ENCODE measurements around the gene DDX18. TPM values are rescaled to one million over a fixed set of nuclear protein-coding genes. Genes with fewer than 3 reads are reported as not detected.

The DDX18 gene
- total RNA-seq, 2 donors from 2014 or later: 46.4 to 67.9 TPM

DNA sequence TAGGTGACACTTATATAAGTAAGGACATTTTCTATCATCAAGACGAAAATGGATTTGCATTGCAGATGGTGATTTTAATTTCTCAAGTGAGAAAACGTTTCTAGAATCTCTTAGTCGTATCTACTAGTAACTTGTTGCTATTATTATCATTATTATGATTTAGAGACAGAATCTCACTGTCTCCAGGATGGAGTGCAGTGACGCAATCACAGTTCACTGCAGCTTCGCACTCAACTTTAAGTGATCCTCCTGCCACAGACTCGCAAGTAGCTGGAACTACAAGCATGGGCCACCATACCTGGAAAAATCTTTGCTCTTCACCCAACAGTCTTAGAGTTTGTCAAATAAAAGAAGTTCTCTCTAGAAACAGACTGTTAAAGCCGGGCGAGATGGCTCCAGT is 37.6 kb upstream of the DDX18 start:
- DNase-seq (ENCODE audit: low spot score) (no peak), ATAC-seq (ENCODE audit: insufficient number of reproducible peaks, low FRiP score, low read depth) (no peak)
- no peaks in the 10 kb centered on the region for H3K36me3 ChIP-seq
- no peak overlapping the region for H3K4me3 ChIP-seq
- no peak overlapping the region for H3K27ac ChIP-seq
- H3K27me3 ChIP-seq (replicated peaks; ENCODE audit: insufficient read depth): no peaks in the 10 kb centered on the region
- TF ChIP-seq, protein P1, sequence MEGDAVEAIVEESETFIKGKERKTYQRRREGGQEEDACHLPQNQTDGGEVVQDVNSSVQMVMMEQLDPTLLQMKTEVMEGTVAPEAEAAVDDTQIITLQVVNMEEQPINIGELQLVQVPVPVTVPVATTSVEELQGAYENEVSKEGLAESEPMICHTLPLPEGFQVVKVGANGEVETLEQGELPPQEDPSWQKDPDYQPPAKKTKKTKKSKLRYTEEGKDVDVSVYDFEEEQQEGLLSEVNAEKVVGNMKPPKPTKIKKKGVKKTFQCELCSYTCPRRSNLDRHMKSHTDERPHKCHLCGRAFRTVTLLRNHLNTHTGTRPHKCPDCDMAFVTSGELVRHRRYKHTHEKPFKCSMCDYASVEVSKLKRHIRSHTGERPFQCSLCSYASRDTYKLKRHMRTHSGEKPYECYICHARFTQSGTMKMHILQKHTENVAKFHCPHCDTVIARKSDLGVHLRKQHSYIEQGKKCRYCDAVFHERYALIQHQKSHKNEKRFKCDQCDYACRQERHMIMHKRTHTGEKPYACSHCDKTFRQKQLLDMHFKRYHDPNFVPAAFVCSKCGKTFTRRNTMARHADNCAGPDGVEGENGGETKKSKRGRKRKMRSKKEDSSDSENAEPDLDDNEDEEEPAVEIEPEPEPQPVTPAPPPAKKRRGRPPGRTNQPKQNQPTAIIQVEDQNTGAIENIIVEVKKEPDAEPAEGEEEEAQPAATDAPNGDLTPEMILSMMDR (IDR thresholded peaks at IDR 0.05): no peak
- no peaks in the 10 kb centered on the region for H3K9me3 ChIP-seq
- H3K4me1 ChIP-seq (ENCODE audit: control insufficient read depth in 1 of 2, low read depth in 2 of 2): no peaks in the 10 kb centered on the region

DNA sequence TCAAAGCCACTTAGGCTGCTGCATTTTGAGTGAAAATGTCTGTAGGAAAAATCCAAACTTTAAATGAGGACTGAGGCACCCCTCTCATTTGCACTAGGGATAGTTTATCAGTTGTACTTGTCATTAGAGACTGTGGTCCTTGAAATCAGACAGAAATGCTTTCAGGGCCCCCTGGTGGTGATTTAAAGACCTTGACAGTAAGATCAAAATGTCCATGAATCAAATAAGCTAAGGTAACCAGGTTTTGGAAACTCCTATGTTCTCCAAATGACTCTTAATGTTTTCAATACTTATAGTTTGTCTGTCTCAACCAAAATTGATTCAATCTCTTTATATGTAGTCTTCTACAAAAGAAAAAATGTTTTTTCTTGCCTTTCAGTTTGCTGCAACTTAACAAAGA is 28.8 kb upstream of the DDX18 start:
- H3K36me3 ChIP-seq: no peaks in the 10 kb centered on the region
- TF ChIP-seq, protein P1 (IDR thresholded peaks at IDR 0.05): peak; percentile 40
- H3K4me1 ChIP-seq (ENCODE audit: control insufficient read depth in 1 of 2, low read depth in 2 of 2): no peaks in the 10 kb centered on the region
- DNase-seq (ENCODE audit: low spot score): no peak
- H3K27me3 ChIP-seq (replicated peaks; ENCODE audit: insufficient read depth): no peaks in the 10 kb centered on the region
- H3K9me3 ChIP-seq: no peaks in the 10 kb centered on the region
- H3K27ac ChIP-seq: no peak overlapping the region
- ATAC-seq (ENCODE audit: insufficient number of reproducible peaks, low FRiP score, low read depth): no peak
- no peak overlapping the region for H3K4me3 ChIP-seq

DNA sequence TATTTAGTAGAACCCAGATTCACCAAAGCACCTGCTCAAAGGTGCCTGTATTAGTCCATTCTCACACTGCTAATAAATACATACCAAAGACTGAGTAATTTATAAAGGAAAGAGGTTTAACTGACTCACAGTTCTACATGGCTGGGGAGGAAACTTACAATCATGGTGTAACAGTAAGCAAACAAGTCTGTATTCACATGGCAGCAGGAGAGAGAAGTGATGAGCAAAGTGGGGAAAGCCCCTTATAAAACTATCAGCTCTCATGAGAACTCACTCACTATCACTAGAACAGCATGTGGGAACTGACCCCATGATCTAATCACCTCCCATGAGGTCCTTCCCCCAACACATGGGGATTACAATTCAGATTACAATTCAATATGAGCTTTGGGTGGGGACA is 28.0 kb upstream of the DDX18 start:
- no peak overlapping the region for H3K4me3 ChIP-seq
- no peak overlapping the region for H3K27ac ChIP-seq
- no peaks in the 10 kb centered on the region for H3K27me3 ChIP-seq (replicated peaks; ENCODE audit: insufficient read depth)
- no peaks in the 10 kb centered on the region for H3K9me3 ChIP-seq
- TF ChIP-seq, protein P1 (IDR thresholded peaks at IDR 0.05): no peak
- ATAC-seq (ENCODE audit: insufficient number of reproducible peaks, low FRiP score, low read depth): no peak
- H3K4me1 ChIP-seq (ENCODE audit: control insufficient read depth in 1 of 2, low read depth in 2 of 2): no peaks in the 10 kb centered on the region
- H3K36me3 ChIP-seq: no peaks in the 10 kb centered on the region
- no peak for DNase-seq (ENCODE audit: low spot score)

DNA sequence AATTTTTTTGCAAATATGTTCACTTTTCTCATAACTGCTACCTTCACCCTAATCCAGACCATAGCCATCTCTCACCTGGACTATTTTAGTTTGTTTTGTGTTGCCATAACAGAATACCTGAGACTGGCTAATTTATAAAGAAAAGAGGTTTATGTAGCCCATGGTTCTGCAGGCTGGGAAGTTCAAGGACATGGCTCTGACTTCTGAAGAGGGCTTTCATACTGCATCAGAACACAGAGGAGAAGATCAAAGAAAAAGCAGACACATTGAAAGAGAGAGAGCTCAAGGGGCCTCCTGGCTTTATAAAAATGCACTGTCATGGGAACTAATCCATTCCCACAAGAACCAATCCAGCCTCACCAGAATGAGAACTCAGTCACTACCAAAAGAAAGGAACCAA is 25.0 kb upstream of the DDX18 start:
- ATAC-seq (ENCODE audit: insufficient number of reproducible peaks, low FRiP score, low read depth): no peak
- no peaks in the 10 kb centered on the region for H3K27me3 ChIP-seq (replicated peaks; ENCODE audit: insufficient read depth)
- TF ChIP-seq, protein P1 (IDR thresholded peaks at IDR 0.05): no peak
- H3K27ac ChIP-seq: no peak overlapping the region
- no peaks in the 10 kb centered on the region for H3K9me3 ChIP-seq
- DNase-seq (ENCODE audit: low spot score): no peak
- no peak overlapping the region for H3K4me3 ChIP-seq
- H3K36me3 ChIP-seq: no peaks in the 10 kb centered on the region
- H3K4me1 ChIP-seq (ENCODE audit: control insufficient read depth in 1 of 2, low read depth in 2 of 2): no peaks in the 10 kb centered on the region

DNA sequence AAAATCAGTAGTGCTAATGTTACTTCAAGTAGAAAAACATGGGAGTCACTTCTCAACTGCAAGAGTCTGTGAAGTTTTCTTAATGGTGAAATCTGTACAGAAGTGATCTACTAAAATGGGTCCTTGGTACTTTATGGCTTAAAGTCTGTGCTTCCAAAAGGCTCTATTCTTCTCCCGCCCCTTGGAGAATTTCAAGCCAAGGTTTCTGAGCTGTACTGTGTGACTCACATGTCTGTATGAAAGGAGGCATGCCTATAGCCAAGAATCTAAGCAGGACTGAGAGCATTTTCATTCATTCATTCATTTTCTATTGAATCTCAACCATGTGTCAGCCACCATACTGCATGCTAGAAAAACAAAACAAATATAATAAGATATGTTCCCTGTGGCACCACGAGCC is 19.8 kb upstream of the DDX18 start:
- H3K27me3 ChIP-seq (replicated peaks; ENCODE audit: insufficient read depth): no peaks in the 10 kb centered on the region
- DNase-seq (ENCODE audit: low spot score): no peak
- no peak overlapping the region for H3K27ac ChIP-seq
- no peak for ATAC-seq (ENCODE audit: insufficient number of reproducible peaks, low FRiP score, low read depth)
- no peak overlapping the region for H3K4me3 ChIP-seq
- no peaks in the 10 kb centered on the region for H3K4me1 ChIP-seq (ENCODE audit: control insufficient read depth in 1 of 2, low read depth in 2 of 2)
- TF ChIP-seq, protein P1 (IDR thresholded peaks at IDR 0.05): no peak
- no peaks in the 10 kb centered on the region for H3K36me3 ChIP-seq
- H3K9me3 ChIP-seq: no peaks in the 10 kb centered on the region

Data from thoracic aorta (tissue), 2 donors.